DOHH2 (cell line): ENCODE measurements around the gene SLN.

Experiments
- H3F3A ChIP-seq: fragments of 200-600 bp; sonication (generic), shearing (Covaris generic); 2 replicates; pipeline ENCODE4 v1.6.0; 2016; ENCODE audit warnings: antibody characterized with exemption, mild to moderate bottlenecking; ENCODE audit not compliant: control insufficient read depth, insufficient read depth
- H3K27ac ChIP-seq: fragments of 200-600 bp; sonication (generic); 2 replicates; pipeline ENCODE4 v1.5.1; 2014; ENCODE audit warnings: low read depth, mild to moderate bottlenecking, low read length, moderate library complexity
- H3K27me3 ChIP-seq: fragments of 200-600 bp; sonication (generic); 2 replicates; pipeline ENCODE4 v1.6.1; 2014; ENCODE audit warnings: mild to moderate bottlenecking, low read length, mixed read lengths; ENCODE audit not compliant: control insufficient read depth
- H3K36me3 ChIP-seq: fragments of 200-600 bp; sonication (generic); 2 replicates; pipeline ENCODE4 v1.6.1; 2014; ENCODE audit warnings: mild to moderate bottlenecking, low read length, moderate library complexity, mixed read lengths; ENCODE audit not compliant: control insufficient read depth
- H3K4me1 ChIP-seq: fragments of 200-600 bp; sonication (generic); 2 replicates; pipeline ENCODE4 v1.6.1; 2014; ENCODE audit warnings: mild to moderate bottlenecking, low read length, mixed read lengths; ENCODE audit not compliant: control insufficient read depth
- H3K4me2 ChIP-seq: fragments of 200-600 bp; sonication (generic); 2 replicates; pipeline ENCODE4 v1.6.0; 2014; ENCODE audit warnings: mild to moderate bottlenecking, low read length, moderate library complexity
- H3K4me3 ChIP-seq: fragments of 200-600 bp; sonication (generic); 2 replicates; pipeline ENCODE4 v1.5.1; 2014; ENCODE audit warnings: mild to moderate bottlenecking, low read length, mixed read lengths
- H3K79me2 ChIP-seq: fragments of 200-600 bp; sonication (generic); 2 replicates; pipeline ENCODE4 v1.6.1; 2014; ENCODE audit warnings: mild to moderate bottlenecking, low read length, mixed read lengths; ENCODE audit not compliant: control insufficient read depth
- H3K9me2 ChIP-seq: fragments of 200-600 bp; sonication (generic); replicated peaks from 2 replicates; pipeline ENCODE4 v1.6.1; 2014; ENCODE audit warnings: mild to moderate bottlenecking, low read length, mixed read lengths; ENCODE audit not compliant: control insufficient read depth
- H3K9me3 ChIP-seq: fragments of 200-600 bp; sonication (generic); 2 replicates; pipeline ENCODE4 v1.6.1; 2014; ENCODE audit warnings: antibody characterized with exemption, low read length, mixed read lengths; ENCODE audit not compliant: control insufficient read depth, insufficient read depth
- H4K20me1 ChIP-seq: fragments of 200-600 bp; sonication (generic); 2 replicates; pipeline ENCODE4 v1.6.0; 2014; ENCODE audit warnings: low read depth, mild to moderate bottlenecking, antibody characterized with exemption, low read length, moderate library complexity; ENCODE audit not compliant: control insufficient read depth, insufficient read depth
- EZH2phosphoT487 ChIP-seq: fragments of 200-600 bp; sonication (generic); IDR thresholded peaks from 2 replicates; pipeline ENCODE4 v1.6.1; 2017; ENCODE audit warnings: borderline replicate concordance, mild to moderate bottlenecking, antibody characterized with exemption, low read length, moderate library complexity, mixed read lengths
- TF ChIP-seq, protein P1 (sequence below): fragments of 200-600 bp; sonication (generic); IDR thresholded peaks from one replicate; pipeline ENCODE4 v1.5.1; 2014; ENCODE audit warnings: antibody characterized with exemption, mild to moderate bottlenecking, low read depth, low read length; ENCODE audit not compliant: poor library complexity, severe bottlenecking

SLN gene

GRCh38 chr11:107707807-107708206 lies 4.0 kb downstream of the SLN start:
- Histone ChIP-seq H3K27ac (no peak overlapping the region), H3K79me2 (no peaks in the 10 kb centered on the region), H3K9me3 (no peaks in the 10 kb centered on the region), H3K36me3 (no peaks in the 10 kb centered on the region), H4K20me1 (no peaks in the 10 kb centered on the region), H3K27me3 (peaks cover 19% of the 10 kb centered on the region), H3K4me1 (no peaks in the 10 kb centered on the region), H3K4me3 (no peak overlapping the region), H3F3A (no peaks in the 10 kb centered on the region), H3K4me2 (no peak overlapping the region), H3K9me2 (no peaks in the 10 kb centered on the region)
- TF ChIP-seq EZH2phosphoT487: no peak
- TF ChIP-seq, protein P1, sequence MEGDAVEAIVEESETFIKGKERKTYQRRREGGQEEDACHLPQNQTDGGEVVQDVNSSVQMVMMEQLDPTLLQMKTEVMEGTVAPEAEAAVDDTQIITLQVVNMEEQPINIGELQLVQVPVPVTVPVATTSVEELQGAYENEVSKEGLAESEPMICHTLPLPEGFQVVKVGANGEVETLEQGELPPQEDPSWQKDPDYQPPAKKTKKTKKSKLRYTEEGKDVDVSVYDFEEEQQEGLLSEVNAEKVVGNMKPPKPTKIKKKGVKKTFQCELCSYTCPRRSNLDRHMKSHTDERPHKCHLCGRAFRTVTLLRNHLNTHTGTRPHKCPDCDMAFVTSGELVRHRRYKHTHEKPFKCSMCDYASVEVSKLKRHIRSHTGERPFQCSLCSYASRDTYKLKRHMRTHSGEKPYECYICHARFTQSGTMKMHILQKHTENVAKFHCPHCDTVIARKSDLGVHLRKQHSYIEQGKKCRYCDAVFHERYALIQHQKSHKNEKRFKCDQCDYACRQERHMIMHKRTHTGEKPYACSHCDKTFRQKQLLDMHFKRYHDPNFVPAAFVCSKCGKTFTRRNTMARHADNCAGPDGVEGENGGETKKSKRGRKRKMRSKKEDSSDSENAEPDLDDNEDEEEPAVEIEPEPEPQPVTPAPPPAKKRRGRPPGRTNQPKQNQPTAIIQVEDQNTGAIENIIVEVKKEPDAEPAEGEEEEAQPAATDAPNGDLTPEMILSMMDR: no peak

DNA sequence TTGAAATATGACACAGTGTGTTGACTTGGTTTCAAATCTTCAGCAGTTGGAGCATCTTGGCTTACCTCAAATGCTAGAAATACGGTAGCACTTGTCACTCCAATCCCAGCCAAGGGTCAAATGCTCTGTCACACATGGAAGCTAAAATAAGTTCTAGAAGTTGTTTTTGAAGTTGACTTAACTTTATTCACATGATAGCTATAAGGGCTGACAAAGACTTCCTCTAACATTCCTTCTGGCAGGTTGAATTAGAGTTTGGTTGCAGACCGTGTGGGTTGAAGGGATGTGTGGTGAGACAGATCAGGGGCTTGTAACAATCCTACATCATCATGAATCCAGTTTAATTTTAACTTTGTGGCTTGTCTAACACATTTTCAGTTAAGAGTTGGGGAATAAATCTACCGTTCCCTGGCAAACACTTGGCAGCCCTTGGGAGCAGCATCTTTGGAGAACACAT lies 4.6 kb downstream of the SLN start:
- no peaks in the 10 kb centered on the region for H3K9me2 ChIP-seq
- no peak overlapping the region for H3K4me2 ChIP-seq
- H3K27me3 ChIP-seq: peaks cover 18% of the 10 kb centered on the region
- H3F3A ChIP-seq: no peaks in the 10 kb centered on the region
- no peaks in the 10 kb centered on the region for H3K9me3 ChIP-seq
- H3K4me3 ChIP-seq: no peak overlapping the region
- H3K4me1 ChIP-seq: no peaks in the 10 kb centered on the region
- H3K79me2 ChIP-seq: no peaks in the 10 kb centered on the region
- TF ChIP-seq, protein P1: no peak
- no peak for TF ChIP-seq EZH2phosphoT487
- no peaks in the 10 kb centered on the region for H3K36me3 ChIP-seq
- H3K27ac ChIP-seq: no peak overlapping the region
- no peaks in the 10 kb centered on the region for H4K20me1 ChIP-seq

DNA sequence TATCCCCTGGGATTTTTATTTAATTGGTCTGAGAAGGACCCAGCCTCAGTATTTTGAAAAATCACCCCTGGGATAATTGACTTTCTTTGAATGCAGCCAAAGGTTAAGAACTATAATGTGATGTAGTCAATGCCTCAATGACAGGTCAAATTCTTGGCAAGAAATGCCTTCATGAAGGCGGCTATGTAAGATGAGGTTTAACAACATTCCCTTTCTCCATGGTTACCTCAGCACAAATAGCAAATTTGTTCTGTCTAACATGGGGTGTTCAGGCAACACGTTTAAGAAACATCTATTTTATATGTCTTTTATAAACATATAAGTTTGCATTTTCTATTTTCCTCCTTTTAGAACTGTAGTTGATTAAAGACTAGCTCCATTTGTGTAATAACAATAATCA lies 5.3 kb downstream of the SLN start:
- no peak overlapping the region for H3K4me2 ChIP-seq
- H3K27me3 ChIP-seq: peaks cover 14% of the 10 kb centered on the region
- H3K79me2 ChIP-seq: no peaks in the 10 kb centered on the region
- TF ChIP-seq, protein P1: no peak
- no peak for TF ChIP-seq EZH2phosphoT487
- H3F3A ChIP-seq: no peaks in the 10 kb centered on the region
- H3K27ac ChIP-seq: no peak overlapping the region
- no peaks in the 10 kb centered on the region for H3K9me2 ChIP-seq
- H3K4me1 ChIP-seq: no peaks in the 10 kb centered on the region
- no peaks in the 10 kb centered on the region for H3K36me3 ChIP-seq
- no peaks in the 10 kb centered on the region for H3K9me3 ChIP-seq
- H3K4me3 ChIP-seq: no peak overlapping the region
- no peaks in the 10 kb centered on the region for H4K20me1 ChIP-seq

DNA sequence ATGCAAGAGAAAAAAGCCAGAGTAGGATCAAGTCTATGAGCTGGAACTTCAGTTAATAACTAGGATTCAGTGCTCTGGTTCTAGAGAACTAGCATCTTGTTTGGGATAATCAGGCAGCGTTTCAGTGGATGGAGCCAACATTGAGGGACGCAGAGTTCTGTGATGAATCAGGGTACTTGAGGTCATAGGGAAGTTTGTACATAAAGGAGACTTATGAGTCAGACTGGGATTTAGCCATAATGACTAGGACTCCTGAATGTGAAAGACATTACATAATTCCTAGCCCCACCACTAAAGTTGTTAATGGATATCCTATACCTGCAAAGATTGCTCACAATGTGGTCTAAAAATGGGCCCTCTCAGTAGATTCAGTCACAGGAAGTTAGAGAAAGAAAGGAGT lies 6.8 kb downstream of the SLN start:
- Histone ChIP-seq H3K27ac (no peak overlapping the region), H3K4me1 (no peaks in the 10 kb centered on the region), H3K4me2 (no peak overlapping the region), H3K4me3 (no peak overlapping the region), H3K9me3 (no peaks in the 10 kb centered on the region), H3K79me2 (no peaks in the 10 kb centered on the region), H3F3A (no peaks in the 10 kb centered on the region), H4K20me1 (no peaks in the 10 kb centered on the region), H3K36me3 (no peaks in the 10 kb centered on the region), H3K27me3 (peaks cover 11% of the 10 kb centered on the region), H3K9me2 (no peaks in the 10 kb centered on the region)
- no peak for TF ChIP-seq EZH2phosphoT487
- TF ChIP-seq, protein P1: no peak
